GM18505 (cell line): Measurements from ENCODE around the gene ANKRD40.
A peak's percentile ranks its signal among the peaks of the same experiment; 100 is the strongest.
"Not testable (repeated sequence)": the region's sequence is repeated elsewhere in the genome, so short reads cannot be mapped to it uniquely, and the experiment has no call there.

ENCODE experiments used
- ATAC-seq: cut with Tn5 transposase; IDR thresholded peaks from one replicate; pipeline ENCODE4 v1.9.1; 2021; ENCODE audit not compliant: unreplicated experiment
- POLR2A ChIP-seq: IDR thresholded peaks from 4 replicates; pipeline ENCODE4 v1.6.1; 2011; ENCODE audit warnings: borderline replicate concordance; ENCODE audit not compliant: insufficient read depth, insufficient read length; ENCODE audit errors: extremely low read depth

The ANKRD40 gene, protein sequence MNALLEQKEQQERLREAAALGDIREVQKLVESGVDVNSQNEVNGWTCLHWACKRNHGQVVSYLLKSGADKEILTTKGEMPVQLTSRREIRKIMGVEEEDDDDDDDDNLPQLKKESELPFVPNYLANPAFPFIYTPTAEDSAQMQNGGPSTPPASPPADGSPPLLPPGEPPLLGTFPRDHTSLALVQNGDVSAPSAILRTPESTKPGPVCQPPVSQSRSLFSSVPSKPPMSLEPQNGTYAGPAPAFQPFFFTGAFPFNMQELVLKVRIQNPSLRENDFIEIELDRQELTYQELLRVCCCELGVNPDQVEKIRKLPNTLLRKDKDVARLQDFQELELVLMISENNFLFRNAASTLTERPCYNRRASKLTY

DNA sequence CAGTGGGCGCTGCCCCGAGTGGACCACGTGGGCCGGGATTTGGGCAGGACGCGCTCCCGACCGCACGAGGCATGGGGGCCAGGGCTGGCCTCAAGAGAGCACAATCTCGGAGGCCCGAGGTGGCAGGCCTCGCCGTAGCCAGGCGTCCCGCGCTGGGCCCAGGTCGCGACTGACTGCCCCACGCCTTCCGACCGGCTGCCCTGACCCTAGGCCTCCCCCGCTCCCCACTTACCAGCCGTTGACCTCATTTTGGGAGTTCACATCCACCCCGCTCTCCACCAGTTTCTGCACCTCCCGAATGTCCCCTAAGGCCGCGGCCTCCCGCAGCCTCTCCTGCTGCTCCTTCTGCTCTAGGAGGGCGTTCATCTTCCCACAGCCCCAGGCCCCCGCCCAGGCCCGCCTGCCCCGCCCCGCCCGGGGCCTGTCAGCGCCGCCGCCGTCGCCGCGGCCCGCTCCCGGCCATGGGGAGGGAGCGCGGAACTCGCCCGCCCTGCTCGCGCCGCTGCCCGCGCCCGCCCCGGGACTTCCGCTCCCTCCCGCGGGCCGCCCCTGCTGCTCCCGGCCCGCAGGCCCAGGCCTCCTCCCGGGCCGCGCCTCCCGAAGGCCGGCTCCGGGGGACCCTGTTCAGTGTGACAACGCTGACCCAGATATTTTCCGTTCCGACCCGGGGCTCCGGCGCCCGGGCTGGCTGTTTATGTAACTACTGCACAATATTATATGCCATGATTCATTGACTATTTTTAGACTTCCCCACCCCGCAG lies at the start of gene ANKRD40:
ANKRD40 (minus strand) TSS at position 626 of the 761 bp plus-strand sequence; CDS start at position 366, 260 bp downstream.
- TF ChIP-seq POLR2A, result peak; percentile 72
- peak; percentile 76 for ATAC-seq

- ATAC-seq, result no peak
- TF ChIP-seq POLR2A, result no peak
These were observed 46.8 kb upstream of the ANKRD40 start for GRCh38 chr17:50754521-50754920.

DNA sequence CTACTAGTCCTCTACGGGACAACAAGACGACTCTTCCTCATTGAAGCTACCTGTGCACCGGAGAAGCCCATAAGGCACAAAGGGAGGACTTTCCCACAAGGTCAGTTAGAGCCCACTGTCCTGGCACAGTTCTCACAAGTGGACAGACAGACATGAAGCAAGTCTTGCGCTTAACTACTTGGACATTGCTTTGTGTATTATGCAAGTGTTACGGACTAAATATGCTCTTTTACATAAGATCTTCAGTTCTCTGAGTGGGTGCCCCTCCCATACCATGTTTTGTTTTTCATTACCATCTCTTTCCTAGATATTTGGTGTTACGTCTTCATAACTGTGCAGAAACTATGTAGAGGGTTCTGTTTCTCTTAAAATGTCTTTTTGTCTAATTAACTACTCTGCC lies 41.5 kb upstream of the ANKRD40 start:
- TF ChIP-seq POLR2A, result no peak

GRCh38 chr17:50745631-50746030 lies 37.9 kb upstream of the ANKRD40 start:
- no peak for ATAC-seq
- no peak for TF ChIP-seq POLR2A

More for the DNA sequence above, 41.5 kb upstream of the ANKRD40 start:
- ATAC-seq, result no peak

DNA sequence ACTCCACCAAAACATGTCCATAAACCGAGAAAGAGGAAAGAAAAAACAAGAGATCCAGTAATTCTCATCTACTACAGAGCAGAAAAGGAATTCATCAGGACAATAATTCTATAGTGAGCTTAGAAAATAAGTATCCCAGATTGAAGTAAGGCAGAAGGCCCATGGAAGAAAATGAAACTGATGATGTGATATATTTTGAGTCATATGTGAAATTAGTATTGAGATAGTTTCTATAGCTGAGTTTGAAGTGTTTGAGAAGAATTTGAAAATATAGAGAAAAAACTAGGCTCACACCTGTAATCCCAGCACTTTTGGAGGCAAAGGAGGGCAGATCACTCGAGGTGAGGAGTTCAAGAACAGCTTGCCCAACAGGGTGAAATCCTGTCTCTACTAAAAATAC lies 31.4 kb upstream of the ANKRD40 start:
- TF ChIP-seq POLR2A, result no peak
- ATAC-seq, result no peak

GRCh38 chr17:50737118-50737698 lies 29.5 kb upstream of the ANKRD40 start:
- TF ChIP-seq POLR2A, result no peak
- ATAC-seq, result no peak

GRCh38 chr17:50735287-50735686 lies 27.6 kb upstream of the ANKRD40 start:
- no peak for ATAC-seq
- no peak for TF ChIP-seq POLR2A

DNA sequence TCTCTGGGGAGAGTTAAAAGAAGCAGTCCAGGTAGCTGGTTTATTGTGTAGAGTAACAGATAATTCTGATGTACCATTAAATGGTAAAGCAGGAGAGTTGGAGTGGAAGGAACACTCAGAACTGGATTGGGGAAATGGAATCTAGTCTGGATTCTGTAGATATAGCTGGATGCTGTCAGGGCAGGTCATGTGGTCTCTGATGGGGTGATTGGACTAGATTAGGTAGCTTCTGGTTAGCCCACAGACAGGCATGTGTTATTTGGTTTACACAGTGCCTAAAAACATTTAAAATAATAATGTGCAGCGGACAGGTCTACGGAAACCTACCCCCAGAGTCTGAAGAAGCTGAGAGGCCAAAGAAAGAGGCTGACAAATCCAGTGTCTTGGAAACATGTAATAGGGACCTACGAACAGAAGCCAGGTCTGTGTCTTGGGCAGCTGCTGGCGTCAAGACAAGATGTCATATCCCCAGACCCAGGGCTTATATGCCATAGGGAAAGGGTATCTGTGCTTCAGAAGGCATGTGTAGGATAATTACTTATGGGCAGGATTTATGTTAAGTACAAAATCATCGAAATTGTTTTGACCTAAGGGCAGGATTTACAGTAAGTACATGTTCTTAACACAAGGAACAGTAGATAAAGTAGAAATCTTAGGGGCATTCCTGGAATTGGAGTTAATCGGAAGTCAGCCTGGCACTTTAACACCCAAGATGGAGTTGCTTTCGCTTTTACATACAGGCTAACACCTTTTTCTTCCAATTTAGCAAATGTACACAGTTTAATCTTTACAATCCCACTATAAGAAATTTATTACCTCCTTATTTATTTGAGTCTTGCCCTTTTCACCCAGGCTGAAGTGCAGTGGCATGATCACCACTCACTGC lies 24.1 kb upstream of the ANKRD40 start:
- TF ChIP-seq POLR2A, result no peak
- ATAC-seq, result no peak

DNA sequence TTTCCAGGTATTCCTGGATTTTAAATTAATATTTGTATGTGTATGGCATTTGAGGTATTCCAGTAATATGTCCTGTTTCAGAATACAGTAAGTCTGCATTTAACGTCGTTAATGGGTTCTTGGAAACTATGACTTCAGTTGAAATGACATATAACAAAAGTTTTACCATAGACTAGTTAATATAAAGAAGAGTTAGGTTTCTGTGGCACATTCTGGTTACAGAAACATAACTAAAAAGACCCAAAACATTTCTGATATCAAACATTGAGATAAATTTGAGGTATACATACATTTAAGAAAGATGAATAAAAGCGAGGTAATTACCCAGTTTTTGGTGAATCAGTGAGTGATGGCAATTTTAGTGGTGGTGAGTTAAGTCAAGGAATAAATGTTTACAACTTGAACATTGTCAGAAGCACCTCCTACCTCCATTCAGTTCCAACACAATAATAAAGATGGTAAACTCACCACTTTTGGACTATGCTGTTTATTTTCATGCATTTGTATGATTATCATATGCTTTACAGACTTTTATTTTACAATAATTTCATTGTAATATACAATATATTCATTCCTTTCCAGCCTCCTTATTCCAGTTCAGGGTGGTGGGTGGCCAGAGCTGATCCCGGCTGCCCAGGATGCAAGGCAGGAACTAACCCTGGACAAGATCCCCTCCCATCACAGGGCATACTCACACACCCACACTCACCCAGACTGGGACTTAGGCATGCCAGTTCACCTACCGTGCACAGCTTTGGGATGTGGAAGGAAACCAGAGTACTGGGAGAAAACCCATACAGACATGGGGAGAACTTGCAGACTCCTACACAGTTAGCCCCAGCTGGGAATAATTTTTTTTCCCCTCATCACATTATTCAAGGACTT lies 21.4 kb upstream of the ANKRD40 start:
- no peak for TF ChIP-seq POLR2A
- no peak for ATAC-seq

DNA sequence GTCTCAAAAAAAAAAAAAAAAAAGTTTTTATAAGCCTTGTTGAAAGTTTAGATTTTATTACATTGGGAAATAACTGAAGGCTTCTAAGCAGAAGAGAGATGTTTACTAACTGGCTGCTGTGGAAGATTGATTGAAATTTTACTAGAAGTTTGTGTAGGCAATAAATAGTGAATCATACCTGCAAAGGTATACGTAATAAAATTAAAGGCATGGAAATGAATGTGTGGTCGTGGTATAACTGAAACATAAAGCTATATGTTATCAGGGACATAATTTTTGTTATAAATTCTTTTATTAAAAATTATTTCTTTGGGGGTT lies 20.4 kb upstream of the ANKRD40 start:
- TF ChIP-seq POLR2A, result no peak
- ATAC-seq, result no peak

DNA sequence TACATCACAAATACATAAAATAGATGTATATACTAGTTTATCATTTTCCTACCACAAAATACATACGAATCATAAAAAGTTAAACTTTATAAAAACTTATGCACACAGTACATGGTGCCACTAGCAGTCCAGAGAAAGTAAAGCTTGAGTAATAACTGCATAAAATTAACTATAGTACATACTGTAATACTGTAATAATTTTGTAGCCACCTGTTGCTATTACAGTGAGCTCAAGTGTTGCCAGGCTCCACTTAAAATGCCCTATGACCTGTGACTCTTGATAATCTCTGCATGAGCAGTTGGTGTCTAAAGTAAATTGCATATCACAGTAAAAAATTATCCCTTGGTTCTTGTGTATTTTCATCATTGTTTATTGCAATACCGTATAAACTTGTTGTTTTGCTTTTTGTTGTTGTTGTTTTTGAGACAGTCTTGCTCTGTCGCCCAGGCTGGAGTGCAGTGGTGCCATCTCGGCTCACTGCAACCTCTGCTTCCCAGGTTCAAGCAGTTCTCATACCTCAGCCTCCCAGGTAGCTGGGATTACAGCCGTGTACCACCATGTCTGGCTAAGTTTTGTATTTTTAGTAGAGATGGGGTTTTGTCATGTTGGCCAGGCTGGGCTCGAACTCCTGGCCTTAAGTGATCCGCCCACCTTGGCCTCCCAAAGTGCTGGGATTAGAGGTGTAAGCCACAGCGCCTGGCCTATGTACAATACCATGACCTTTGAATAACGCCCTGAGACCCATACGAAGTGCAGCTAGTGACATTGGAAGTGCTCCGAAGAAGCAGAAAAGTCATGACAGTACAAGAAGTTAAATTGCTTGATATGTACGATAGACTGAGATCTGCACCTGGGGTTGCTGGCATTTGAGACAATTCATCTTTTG lies 18.3 kb upstream of the ANKRD40 start:
- ATAC-seq, result no peak
- TF ChIP-seq POLR2A, result no peak

GRCh38 chr17:50724622-50725021 lies 16.9 kb upstream of the ANKRD40 start:
- ATAC-seq, result not testable (repeated sequence)

- ATAC-seq, result no peak
- no peak for TF ChIP-seq POLR2A
These were observed 15.0 kb upstream of the ANKRD40 start for GRCh38 chr17:50722746-50723145.
